Activated naive CD4-positive, alpha-beta T cell treated with anti-CD3 and anti-CD28 coated beads, Interleukin-2, amount 10 ng/mL, durations not matched to agents 7 days and 5 days (primary cell): ENCODE data around the gene SMCO4.
"Not testable (repeated sequence)": the region's sequence is repeated elsewhere in the genome, so short reads cannot be mapped to it uniquely, and the experiment has no call there.

Experiments used
- CTCF ChIA-PET: fragments of 350-600 bp; sonication (Branson Sonifier 250); formaldehyde crosslinking; loops from one replicate; lab custom pipeline; 2021; ENCODE audit warnings: antibody characterized with exemption; lab: Charles Lee
- DNase-seq: peaks from one replicate; pipeline ENCODE4 v3.0.0-alpha.2; 2020
- H3K27ac Mint-ChIP-seq: one replicate; pipeline ENCODE4 v1.8.0; 2021; ENCODE audit warnings: mild to moderate bottlenecking, moderate library complexity, mixed read lengths
- H3K27me3 Mint-ChIP-seq: one replicate; pipeline ENCODE4 v1.8.0; 2021; ENCODE audit warnings: mild to moderate bottlenecking, mixed read lengths
- H3K36me3 Mint-ChIP-seq: one replicate; pipeline ENCODE4 v1.8.0; 2021; ENCODE audit warnings: mixed read lengths
- H3K4me1 Mint-ChIP-seq: one replicate; pipeline ENCODE4 v1.8.0; 2021; ENCODE audit warnings: mixed read lengths
- H3K4me3 Mint-ChIP-seq: one replicate; pipeline ENCODE4 v1.8.0; 2021; ENCODE audit warnings: mild to moderate bottlenecking, moderate library complexity, mixed read lengths
- H3K9me3 Mint-ChIP-seq: one replicate; pipeline ENCODE4 v1.8.0; 2021; ENCODE audit warnings: mixed read lengths

Gene SMCO4

DNA sequence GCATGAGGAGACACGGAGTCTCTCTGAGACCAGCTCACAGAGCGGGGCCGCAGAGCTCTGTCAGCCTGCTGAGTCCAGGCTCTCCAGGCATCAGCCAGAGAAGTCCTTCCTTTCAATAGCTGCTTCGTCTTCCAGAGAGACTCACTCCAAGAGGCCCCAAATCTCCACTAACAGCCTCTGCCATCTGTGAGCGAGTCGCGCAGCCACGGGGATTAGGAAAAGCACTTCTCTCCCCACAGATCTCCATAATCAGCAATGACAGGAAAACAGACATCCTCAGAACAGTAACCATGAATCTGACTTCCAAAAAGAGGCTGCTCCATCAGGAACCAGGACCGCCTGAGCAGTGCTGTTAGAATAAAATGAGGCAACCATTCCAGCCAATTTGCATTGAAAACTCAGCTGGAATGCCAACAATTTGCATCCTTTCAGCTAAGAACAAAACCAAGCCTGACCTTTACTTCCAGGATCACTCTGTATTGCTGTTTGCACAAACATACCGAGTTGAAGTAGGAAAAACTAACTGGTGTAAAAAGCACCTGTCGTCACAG is 65.4 kb downstream of the SMCO4 start:
- Mint-ChIP-seq H3K4me1 (no peaks in the 10 kb centered on the region), H3K9me3 (no peaks in the 10 kb centered on the region), H3K27me3 (no peaks in the 10 kb centered on the region), H3K4me3 (no peak overlapping the region), H3K27ac (no peak overlapping the region), H3K36me3 (peaks cover 3% of the 10 kb centered on the region)
- CTCF ChIA-PET, result no interaction called here
- DNase-seq, result no peak

DNA sequence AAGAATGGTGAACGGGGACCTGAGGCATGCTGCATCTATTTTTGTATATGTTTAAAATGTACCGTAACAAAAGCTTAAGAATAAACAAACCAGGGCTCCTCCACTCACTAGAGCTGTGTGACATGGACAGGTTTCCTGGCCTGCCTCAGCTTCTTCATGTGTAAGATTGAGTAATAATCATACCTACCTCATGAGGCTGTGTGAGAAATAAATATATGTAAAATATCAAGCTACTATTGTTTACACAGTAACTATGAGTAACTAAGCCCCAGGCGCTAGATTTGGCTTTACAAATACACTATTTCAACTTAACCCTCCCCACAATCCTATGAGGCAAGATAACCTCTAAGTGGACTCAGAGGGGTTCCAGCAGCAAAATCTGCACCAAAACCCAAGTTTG is 66.4 kb downstream of the SMCO4 start:
- no peaks in the 10 kb centered on the region for H3K9me3 Mint-ChIP-seq
- no peak overlapping the region for H3K4me3 Mint-ChIP-seq
- no peaks in the 10 kb centered on the region for H3K27me3 Mint-ChIP-seq
- H3K36me3 Mint-ChIP-seq, result peaks cover 3% of the 10 kb centered on the region
- H3K4me1 Mint-ChIP-seq, result no peaks in the 10 kb centered on the region
- no peak for DNase-seq
- no peak overlapping the region for H3K27ac Mint-ChIP-seq
- CTCF ChIA-PET, result no interaction called here

DNA sequence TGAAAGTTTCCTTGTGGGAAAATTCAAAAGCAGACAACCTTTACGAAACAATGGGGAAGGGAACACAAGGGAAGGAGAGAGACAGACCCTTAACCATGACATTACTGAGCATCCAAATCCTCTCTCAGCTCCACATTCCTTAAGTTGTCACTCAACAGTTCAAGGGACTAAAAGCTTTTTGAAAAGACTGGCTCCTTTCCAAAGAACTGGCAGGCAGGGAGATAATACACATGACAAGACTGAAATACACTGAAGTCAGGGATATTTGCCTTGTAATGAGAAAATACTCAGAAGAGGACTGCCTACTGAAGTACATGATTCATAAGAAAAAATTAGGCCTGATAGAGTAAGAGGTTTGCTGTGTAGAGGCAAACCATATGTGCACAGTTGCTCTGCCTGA is 69.1 kb downstream of the SMCO4 start:
- DNase-seq, result no peak
- CTCF ChIA-PET, result no interaction called here
- H3K4me1 Mint-ChIP-seq, result no peaks in the 10 kb centered on the region
- no peak overlapping the region for H3K4me3 Mint-ChIP-seq
- H3K27me3 Mint-ChIP-seq, result no peaks in the 10 kb centered on the region
- H3K27ac Mint-ChIP-seq, result no peak overlapping the region
- peaks cover 3% of the 10 kb centered on the region for H3K36me3 Mint-ChIP-seq
- H3K9me3 Mint-ChIP-seq, result no peaks in the 10 kb centered on the region

DNA sequence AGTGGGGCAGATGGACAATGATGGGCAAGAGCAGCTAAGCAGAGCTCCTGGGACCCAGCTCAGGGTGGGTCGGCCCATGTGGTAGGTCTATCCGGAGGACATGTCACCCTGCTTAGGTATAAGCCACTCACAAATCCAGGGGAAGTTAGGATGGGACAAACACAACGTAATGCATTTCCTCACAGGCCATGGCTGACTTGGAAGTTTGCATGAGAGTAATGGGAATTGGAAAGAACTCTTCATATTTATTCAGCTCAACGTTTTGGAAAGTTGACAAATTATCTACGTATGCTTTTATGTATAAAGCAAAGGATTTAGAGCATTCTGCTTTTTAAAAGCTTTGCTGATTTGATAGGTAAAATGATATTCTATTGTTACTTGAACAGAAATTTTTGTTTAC is 74.9 kb downstream of the SMCO4 start:
- H3K4me1 Mint-ChIP-seq, result no peaks in the 10 kb centered on the region
- H3K36me3 Mint-ChIP-seq, result no peaks in the 10 kb centered on the region
- peaks cover 8% of the 10 kb centered on the region for H3K27me3 Mint-ChIP-seq
- no peak overlapping the region for H3K4me3 Mint-ChIP-seq
- no peak overlapping the region for H3K27ac Mint-ChIP-seq
- DNase-seq, result no peak
- H3K9me3 Mint-ChIP-seq, result no peaks in the 10 kb centered on the region
- CTCF ChIA-PET, result interaction anchor here (0.7 kb wide), 1 partner anchor 112 kb away, joined by 3 read pairs; no protein-coding TSS in a partner anchor

DNA sequence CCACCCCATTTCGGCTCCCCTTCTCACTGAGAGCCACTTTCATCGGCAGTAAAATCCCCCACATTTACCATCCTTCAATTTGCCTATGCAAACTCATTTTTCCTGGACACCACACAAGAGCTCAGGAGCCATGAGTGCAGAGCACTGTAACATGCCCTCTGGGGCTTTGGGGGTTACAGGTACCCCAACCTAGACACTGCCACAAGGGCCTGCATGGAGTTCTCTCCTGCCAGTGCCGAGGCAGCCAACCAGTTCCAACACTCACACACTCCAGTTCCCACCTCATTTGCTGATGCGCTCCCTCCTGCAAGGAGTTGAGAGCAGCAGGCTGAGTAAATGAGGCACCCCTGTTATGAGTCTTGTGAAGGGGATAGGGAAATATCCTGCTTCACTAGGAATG is 76.1 kb downstream of the SMCO4 start:
- Mint-ChIP-seq H3K36me3 (no peaks in the 10 kb centered on the region), H3K4me3 (no peak overlapping the region), H3K4me1 (no peaks in the 10 kb centered on the region), H3K27ac (no peak overlapping the region), H3K27me3 (peaks cover 8% of the 10 kb centered on the region), H3K9me3 (no peaks in the 10 kb centered on the region)
- DNase-seq, result no peak
- CTCF ChIA-PET, result no interaction called here

DNA sequence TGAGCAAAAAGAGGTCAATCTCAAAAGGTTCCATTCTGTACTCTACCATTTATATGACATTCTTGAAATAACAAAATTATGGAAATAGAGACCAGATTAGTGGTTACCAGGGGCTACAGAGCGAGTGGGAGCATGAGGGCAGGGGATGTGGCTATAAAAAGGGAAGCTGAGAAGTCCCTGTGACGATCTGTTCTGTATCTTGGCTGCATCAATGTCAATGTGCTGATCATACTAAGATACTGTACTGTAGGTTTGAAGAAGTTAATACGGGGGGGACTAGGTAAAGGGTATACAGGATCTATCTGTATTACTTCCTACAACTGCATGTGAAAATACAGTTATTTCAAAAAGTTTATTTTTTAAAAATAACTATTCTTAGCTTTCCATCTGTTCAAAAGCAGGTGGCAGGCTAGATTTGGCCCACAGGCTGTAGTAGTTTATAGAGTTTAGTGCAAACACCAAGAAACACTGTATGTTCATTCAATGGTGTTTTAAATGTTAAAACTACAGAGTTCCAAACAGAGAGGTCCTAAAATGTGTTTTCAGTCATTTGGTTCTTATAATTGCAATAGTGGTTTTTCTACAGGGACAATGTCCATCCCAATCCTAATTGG is 78.2 kb downstream of the SMCO4 start:
- no peak overlapping the region for H3K27ac Mint-ChIP-seq
- no peak for DNase-seq
- CTCF ChIA-PET, result no interaction called here
- peaks cover 8% of the 10 kb centered on the region for H3K27me3 Mint-ChIP-seq
- H3K4me3 Mint-ChIP-seq, result no peak overlapping the region
- H3K4me1 Mint-ChIP-seq, result no peaks in the 10 kb centered on the region
- no peaks in the 10 kb centered on the region for H3K9me3 Mint-ChIP-seq
- no peaks in the 10 kb centered on the region for H3K36me3 Mint-ChIP-seq

DNA sequence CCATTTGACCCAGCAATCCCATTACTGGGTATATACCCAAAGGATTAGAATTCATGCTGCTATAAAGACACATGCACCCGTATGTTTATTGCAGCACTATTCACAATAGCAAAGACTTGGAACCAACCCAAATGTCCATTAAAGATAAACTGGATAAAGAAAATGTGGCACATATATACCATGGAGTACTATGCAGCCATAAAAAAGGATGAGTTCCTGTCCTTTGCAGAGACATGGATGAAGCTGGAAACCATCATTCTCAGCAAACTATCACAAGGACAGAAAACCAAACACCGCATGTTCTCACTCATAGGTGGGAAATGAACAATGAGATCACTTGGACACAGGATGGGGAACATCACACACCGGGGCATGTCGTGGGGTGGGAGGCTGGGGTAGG is 79.5 kb downstream of the SMCO4 start:
- H3K9me3 Mint-ChIP-seq, H3K36me3 Mint-ChIP-seq, H3K27ac Mint-ChIP-seq, H3K4me3 Mint-ChIP-seq, H3K4me1 Mint-ChIP-seq, DNase-seq, H3K27me3 Mint-ChIP-seq, CTCF ChIA-PET: not testable (repeated sequence)

DNA sequence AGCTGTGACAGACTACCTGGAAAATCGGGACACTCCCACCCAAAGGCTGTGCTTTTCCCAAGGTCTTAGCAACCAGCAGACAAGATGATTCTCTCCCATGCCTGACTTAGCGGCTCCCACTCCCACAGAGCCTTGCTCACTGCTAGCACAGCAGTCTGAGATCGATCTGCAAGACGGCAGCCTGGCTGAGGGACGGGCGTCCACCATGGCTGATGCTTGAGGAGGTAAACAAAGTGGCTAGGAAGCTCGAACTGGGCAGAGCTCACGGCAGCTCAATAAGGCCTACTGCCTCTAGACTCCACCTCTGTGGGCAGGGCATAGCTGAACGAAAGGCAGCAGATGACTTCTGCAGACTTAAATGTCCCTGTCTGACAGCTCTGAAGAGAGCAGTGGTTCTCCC is 84.9 kb downstream of the SMCO4 start:
- no peak overlapping the region for H3K27ac Mint-ChIP-seq
- no peaks in the 10 kb centered on the region for H3K36me3 Mint-ChIP-seq
- no peak for DNase-seq
- no peaks in the 10 kb centered on the region for H3K27me3 Mint-ChIP-seq
- CTCF ChIA-PET, result no interaction called here
- H3K9me3 Mint-ChIP-seq, result no peaks in the 10 kb centered on the region
- H3K4me3 Mint-ChIP-seq, result no peak overlapping the region
- no peaks in the 10 kb centered on the region for H3K4me1 Mint-ChIP-seq

DNA sequence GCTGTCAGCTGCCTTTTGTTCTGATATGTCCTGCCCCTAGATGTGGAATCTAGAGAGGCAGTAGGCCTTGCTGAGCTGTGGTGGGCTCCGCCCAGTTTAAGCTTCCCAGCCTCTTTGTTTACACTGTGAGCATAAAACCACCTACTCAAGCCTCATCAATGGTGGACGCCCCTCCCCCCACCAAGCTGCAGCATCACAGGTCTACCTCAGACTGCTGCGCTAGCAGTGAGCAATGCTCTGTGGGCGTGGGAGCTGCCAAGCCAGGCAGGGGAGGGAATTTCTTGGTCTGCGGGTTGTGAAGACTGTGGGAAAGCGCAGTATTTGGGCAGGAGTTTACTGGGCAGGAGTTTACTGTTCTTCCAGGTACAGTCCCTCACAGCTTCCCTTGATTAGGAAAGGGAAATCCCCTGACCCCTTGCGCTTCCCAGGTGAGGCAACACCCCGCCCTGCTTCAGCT is 98.5 kb downstream of the SMCO4 start:
- no peak overlapping the region for H3K4me3 Mint-ChIP-seq

DNA sequence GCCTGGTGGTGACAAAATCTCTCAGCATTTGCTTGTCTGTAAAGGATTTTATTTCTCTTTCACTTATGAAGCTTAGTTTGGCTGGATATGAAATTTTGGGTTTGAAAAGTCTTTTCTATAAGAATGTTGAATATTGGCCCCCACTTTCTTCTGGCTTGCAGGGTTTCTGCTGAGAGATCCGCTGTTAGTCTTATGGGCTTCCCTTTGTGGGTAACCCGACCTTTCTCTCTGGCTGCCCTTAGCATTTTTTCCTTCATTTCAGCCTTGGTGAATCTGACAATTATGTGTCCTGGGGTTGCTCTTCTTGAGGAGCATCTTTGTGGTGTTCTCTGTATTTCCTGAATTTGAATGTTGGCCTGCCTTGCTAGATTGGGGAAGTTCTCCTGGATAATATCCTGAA is 100.0 kb downstream of the SMCO4 start:
- CTCF ChIA-PET, H3K4me3 Mint-ChIP-seq, H3K27ac Mint-ChIP-seq, H3K9me3 Mint-ChIP-seq, DNase-seq, H3K36me3 Mint-ChIP-seq, H3K27me3 Mint-ChIP-seq, H3K4me1 Mint-ChIP-seq: not testable (repeated sequence)

More for the DNA sequence above, 98.5 kb downstream of the SMCO4 start:
- H3K27me3 Mint-ChIP-seq, result no peaks in the 10 kb centered on the region
- no peaks in the 10 kb centered on the region for H3K9me3 Mint-ChIP-seq
- DNase-seq, result no peak
- CTCF ChIA-PET, result no interaction called here
- no peaks in the 10 kb centered on the region for H3K36me3 Mint-ChIP-seq
- H3K4me1 Mint-ChIP-seq, result no peaks in the 10 kb centered on the region
- no peak overlapping the region for H3K27ac Mint-ChIP-seq

DNA sequence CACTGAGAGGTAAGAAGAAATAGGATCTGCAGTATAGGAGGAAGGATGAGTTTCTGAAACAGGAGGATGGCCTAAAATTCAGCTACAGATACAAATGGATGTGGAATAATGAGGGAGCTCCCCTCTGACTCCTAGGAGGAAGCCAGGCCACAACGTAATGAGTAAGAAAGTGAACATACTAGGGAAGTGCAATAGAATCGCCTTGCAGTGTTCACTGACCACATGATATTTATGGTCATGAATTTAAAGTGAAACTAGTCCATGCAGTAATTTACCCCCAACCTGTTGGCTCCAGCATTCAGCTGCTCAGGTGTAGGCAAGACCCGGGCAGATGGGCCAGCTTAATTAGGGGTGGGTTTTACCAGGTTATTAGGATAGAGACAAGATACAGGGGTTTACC is 110.9 kb downstream of the SMCO4 start:
- Mint-ChIP-seq H3K9me3 (no peaks in the 10 kb centered on the region), H3K27me3 (peaks cover under 1% of the 10 kb centered on the region), H3K4me1 (no peaks in the 10 kb centered on the region), H3K27ac (no peak overlapping the region), H3K36me3 (no peaks in the 10 kb centered on the region), H3K4me3 (no peak overlapping the region)
- CTCF ChIA-PET, result no interaction called here
- no peak for DNase-seq
